GM21447 (cell line): Measurements from ENCODE around the gene ISG20L2.

Experiments used
- ATAC-seq: cut with Tn5 transposase; IDR thresholded peaks from one replicate; pipeline ENCODE4 v1.9.1; 2021; ENCODE audit not compliant: unreplicated experiment

ISG20L2 gene

DNA sequence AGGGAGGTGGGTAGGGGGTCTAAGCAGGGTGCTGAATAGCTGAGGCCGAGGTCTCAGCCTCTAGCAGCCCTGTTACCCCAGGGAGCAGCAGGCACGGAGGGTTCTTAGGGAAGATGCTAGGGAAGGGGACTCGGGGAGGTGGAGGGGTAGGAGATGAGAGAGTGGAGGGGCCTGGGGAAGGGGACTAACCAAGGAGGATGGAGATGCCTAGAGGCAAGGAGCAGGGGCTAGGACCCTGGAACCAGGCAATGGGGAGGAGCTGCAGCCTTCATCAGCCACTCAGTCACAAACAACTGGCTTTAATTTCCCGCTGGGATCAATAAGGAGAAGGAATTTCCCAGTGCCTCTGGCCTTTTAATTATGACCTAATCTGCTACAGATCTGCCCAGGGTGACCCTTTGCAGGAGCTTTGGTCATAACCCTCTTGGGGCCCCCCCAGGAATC lies 20.3 kb downstream of the ISG20L2 start:
- no peak for ATAC-seq

- ATAC-seq = no peak
These were observed 20.9 kb downstream of the ISG20L2 start for GRCh38 chr1:156707417-156708217.

GRCh38 chr1:156706657-156707416 lies 21.7 kb downstream of the ISG20L2 start:
- no peak for ATAC-seq

GRCh38 chr1:156705918-156706656 lies 22.5 kb downstream of the ISG20L2 start:
- ATAC-seq = no peak

DNA sequence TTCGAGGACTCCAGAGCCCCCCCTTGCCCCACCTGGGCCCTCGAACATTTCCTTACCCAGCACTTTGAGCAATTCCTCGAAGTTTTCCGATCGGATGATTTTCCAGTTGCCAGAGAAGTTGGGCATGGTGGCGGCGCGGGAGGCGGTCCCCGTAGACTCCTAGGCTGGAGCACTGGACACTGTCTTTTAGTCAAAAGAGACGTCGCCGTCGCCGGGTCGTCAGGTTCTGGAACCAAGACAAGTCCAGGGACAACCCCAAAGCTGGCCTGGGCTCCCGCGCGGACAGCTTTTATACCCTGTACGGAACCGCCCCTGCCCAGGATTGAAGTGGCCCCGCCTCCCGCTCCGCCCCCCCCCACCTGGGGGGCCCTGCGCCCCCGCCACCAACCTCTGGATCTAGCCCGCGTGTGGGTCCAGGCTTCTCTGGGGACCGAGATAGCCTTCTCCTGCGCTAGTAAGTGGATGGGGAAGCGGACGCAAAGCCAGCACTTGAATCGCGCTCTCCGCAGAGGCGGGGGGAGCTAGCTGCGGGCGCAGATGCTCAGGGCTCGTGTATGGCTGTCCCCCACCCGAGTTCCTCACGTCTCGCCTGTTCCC lies 23.1 kb downstream of the ISG20L2 start, which contains the start of gene CRABP2:
TSS of gene CRABP2 (minus strand) at position 263 of the 597 bp plus-strand sequence. CDS start at position 126, 137 bp downstream.
- no peak for ATAC-seq

DNA sequence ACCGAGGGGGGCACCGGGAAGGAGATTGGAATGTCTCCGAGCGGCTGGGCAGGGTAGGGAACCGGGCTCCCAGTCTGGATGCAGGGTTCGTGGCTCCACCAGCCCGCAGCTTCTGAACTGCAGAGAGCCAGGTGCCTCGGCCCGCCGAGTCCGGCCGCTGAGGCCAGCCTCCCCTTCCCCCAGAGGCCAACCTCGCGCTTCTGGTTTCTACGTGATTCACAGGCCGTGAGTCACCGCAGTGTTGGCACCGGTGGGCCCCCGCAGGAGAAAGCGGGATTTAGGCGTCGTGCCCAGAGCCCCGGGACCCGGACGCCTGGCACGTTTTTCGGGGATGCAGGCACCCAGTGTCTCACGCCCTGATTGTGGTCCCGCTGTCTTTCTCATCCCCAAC lies 23.6 kb downstream of the ISG20L2 start:
- no peak for ATAC-seq

DNA sequence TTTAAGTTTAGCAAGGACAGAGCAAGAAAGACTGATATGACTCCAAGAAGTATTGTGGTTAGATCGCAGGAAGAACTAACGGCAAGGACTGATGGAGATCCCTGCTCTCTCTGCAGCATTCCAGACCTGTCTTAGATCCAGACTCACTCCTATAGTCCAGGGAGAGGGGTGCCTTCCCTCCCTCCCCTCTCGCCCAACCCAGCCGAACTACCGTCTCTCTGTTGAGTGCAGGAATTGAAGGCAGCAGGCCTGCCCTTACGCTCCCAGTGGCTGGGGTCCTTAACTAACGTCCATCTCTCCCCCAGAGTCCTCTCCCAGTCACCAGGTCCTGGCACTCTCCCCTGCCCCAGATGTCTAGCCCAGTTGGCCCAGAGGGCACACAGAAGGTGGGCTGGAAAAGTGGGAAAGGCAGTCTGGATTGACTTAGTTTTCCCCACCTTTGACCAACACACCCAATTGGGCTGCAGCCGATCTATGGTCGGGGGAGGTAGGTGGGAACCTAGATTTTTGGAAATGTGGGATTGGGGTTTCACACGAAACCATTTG lies 24.3 kb downstream of the ISG20L2 start:
- ATAC-seq = no peak

GRCh38 chr1:156703741-156704140 lies 24.8 kb downstream of the ISG20L2 start:
- no peak for ATAC-seq

- no peak for ATAC-seq
These were observed 25.2 kb downstream of the ISG20L2 start for GRCh38 chr1:156703336-156703735.

GRCh38 chr1:156700736-156701531 lies 27.6 kb downstream of the ISG20L2 start:
- no peak for ATAC-seq

DNA sequence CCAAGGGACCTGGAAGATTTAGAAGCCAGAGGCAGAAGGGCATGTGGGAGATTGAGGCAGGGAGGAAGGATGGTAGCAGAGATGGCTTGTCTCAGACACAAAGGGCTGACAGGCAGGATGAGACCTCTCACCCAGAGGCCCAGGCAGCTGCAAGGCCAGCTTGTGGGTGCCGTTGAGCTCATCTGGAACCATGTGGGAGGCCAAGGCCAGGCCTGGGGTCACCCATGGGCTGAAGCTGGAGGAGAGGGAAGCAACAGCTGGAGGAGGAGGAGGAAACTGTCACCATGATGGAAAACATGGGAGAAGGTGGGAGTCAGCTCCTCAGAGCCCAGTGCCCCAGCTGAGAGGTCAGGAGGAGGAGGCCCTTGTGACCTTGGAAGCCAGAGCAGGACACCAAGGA lies 29.6 kb downstream of the ISG20L2 start:
- no peak for ATAC-seq

DNA sequence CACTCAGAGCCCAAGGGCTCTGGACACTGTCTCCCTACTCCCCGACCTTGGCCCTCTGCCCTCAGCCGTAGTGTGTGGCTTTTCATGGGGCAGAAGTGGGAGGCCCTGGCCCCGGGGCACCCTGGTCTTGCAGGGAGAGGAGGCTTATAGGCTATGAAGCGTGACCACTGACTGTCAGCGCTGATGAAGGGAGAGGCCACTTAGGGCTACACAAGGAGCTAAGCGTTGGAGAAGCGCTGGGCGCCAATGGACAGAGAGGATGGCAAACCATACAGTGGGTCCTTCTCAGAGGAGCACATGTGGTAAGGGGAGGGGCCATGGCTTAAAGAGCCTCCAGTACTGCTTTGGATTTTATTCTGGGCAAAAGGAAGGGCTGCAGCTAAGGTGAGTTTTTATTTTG lies 31.1 kb downstream of the ISG20L2 start:
- ATAC-seq = no peak

DNA sequence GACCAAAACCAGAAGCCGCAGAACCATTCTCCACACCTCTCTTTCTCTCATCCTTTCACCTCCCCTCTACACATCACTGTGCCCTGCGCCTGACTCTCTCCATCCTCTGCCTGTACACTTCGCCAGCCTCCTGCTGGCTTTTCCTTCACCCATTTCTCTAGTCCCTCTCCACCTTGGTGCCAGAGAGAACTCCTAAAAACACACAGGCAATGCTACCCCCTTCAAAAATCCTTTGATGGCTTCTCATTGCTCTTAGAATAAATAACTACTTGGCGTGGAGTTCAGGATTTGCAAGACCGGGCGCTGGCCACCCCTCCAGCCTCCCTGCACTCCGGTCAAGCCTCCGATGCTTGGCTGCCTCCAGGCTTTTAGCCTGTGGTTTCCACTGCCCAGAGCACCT lies 31.8 kb downstream of the ISG20L2 start:
- ATAC-seq = no peak

DNA sequence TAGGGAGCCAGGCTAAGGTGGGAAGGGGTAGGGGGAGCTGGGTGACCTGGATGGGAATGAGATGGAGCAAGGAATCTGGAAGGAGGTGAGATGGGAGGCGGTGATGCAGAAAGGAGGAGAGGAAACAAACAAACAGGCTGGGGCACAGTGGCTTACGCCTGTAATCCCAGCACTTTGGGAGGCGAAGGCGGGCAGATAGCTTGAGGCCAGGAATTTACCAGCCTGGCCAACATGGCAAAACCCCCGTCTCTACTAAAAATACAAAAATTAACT lies 33.9 kb downstream of the ISG20L2 start:
- no peak for ATAC-seq

- ATAC-seq = no peak
These were observed 34.5 kb downstream of the ISG20L2 start for GRCh38 chr1:156693848-156694689.

- ATAC-seq = no peak
These were observed 35.4 kb downstream of the ISG20L2 start for GRCh38 chr1:156692925-156693847.

- no peak for ATAC-seq
These were observed 36.1 kb downstream of the ISG20L2 start for GRCh38 chr1:156692441-156692924.
